GM21717 (cell line): ENCODE results near the gene PRELP.

Experiments
- ATAC-seq: cut with Tn5 transposase; IDR thresholded peaks from one replicate; pipeline ENCODE4 v1.9.1; 2021; ENCODE audit warnings: mild to moderate bottlenecking, moderate library complexity; ENCODE audit not compliant: unreplicated experiment

The PRELP gene

GRCh38 chr1:203521812-203522211, 46.2 kb downstream of the PRELP start:
- ATAC-seq: no peak

DNA sequence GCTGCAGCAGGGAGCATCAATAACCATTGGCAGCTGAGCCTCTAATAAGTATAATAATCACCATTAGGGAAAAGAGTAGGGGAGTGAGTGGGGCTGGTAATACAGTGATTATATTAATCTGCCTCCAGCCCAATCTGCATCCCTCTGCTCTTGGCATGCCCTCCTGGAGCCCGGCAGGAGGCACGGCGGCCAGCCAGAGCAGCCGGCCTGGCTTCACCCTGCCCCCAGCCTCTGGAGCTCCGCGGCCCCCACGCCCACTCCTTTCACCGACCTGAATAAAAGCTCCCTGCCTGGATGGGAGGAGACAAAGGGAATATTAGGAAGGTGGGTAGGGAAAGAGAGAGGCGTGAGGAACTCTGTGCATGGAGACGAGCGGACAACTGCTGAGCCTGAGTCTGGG, 46.6 kb downstream of the PRELP start:
- ATAC-seq: no peak

DNA sequence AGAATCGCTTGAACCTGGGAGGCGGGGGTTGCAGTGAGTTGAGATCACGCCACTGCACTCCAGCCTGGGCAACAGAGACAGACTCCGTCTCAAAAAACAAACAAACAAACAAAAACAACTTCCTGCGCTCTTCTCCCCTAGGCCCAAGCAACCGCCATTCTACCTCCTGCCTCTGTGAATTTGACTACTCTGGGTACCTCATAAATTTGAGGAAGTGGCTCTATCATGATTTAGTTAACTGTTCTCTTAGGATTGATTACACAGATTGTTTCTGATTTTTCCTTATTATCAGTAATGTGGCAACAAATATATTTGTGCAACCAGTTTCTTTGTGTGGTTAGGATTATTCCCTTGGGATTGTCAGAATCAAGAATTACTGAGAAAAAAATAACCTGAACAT, 48.1 kb downstream of the PRELP start:
- ATAC-seq: no peak

GRCh38 chr1:203524152-203524551, 48.5 kb downstream of the PRELP start:
- no peak for ATAC-seq

GRCh38 chr1:203524824-203525223, 49.2 kb downstream of the PRELP start:
- no peak for ATAC-seq

DNA sequence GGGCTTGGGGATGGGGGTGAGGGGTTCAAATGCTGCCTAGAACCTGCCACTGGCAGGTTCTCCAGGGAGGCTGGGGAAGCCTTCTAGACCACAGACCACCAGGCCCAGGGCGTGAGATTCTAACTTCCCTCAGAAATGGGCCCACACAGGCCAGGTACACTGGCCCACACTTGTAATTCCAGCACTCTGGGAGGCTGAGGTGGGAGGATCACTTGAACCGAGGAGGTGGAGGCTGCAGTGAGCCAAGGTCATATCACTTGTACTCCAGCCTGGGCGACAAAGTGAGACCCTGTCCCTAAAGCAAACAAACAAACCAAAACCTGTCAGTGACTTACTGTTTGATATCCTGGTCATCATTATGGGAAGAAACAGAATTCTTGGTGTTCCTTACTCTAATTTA, 50.1 kb downstream of the PRELP start:
- no peak for ATAC-seq

- no peak for ATAC-seq
These were observed 50.5 kb downstream of the PRELP start for GRCh38 chr1:203526130-203526529.

DNA sequence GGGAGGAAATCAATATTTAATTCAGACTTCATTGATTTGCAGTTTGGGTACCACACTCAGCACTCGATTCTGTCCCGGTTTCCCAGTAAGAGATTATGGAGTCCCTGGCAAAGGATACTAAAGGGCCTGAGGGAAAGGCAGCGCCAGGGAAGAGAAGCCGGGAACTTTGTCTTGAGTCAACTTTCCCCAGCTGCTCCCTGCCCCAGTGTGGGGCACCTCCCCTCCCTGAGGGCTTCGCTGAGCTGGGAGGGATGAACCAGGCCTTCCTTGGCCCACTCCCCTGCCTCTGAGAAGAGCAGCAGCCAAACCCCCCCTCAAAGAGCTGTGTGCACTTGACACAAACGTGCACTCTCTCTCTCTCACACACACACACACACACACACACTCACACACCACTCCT, 51.0 kb downstream of the PRELP start:
- ATAC-seq: no peak

- no peak for ATAC-seq
These were observed 51.4 kb downstream of the PRELP start for GRCh38 chr1:203527013-203527412.

GRCh38 chr1:203528063-203528462, 52.5 kb downstream of the PRELP start:
- ATAC-seq: no peak

DNA sequence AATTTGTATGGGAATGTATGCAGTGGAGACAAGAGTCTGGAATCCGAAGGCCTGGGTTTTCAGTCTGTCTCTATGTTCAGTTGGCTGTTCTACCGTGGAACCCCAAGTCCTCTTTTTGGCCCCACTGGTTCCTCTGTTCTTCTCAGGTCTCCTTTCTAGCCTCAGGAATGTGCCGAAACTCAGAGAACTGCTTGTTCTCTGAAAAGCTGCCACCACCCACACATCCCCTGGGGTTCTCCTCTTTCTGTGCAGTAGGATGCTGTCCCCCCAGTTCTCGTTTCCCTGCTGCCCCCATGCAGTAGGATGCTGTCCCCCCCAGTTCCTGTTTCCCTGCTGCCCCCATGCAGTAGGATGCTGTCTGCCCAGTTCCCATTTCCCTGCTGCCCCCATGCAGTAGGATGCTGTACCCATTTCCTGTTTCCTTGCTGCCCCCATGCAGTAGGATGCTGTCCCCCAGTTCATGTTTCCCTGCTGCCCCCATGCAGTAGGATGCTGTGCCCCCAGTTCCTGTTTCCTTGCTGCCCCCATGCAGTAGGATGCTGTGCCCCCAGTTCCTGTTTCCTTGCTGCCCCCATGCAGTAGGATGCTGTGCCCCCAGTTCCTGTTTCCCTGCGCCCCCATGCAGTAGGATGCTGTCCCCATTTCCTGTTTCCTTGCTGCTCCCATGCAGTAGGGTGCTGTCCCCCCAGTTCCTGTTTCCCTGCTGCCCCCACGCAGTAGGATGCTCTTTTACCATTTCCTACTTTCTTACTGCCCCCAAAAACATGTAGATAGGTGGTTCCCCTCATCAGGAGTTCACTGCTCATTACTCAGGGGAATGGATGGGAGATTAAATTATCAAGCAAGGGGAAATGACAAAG, 53.6 kb downstream of the PRELP start:
- ATAC-seq: no peak

DNA sequence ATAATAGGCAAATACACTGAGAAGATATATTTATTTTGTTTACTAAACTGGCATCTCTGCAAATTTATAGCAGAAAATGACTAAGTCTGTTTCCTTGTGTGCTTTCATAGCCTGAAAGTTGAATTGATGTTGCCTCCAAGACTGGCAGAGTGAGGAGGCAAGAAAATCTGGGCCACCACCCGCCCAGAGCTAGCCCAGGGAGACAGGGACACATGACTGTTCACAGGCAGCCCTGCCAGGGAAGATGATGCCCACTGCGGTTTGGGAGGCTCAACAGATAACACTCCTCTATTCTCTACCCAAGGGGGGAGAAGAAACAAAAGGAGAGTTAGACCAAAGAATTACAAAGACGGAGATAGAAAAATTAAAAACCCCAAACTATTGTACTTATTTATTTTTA, 55.5 kb downstream of the PRELP start:
- ATAC-seq: no peak

DNA sequence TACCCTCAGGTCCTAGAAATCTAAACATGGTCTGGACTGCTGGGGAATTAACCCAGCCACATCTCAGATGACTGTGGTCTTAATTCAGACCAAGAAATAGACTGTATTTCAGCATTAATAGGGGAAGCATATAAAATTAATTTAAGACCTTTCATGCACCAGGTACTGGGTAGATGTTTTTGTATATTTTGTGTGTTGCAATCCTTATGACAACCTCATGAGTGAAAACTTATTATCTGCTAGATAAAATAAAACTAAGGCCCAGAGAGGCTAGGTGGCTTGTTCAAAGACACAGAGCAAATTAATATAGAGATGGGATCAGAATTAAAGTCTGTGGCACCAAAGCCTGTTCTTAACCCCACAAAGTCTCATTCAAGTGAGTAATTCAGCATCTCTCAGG, 58.4 kb downstream of the PRELP start:
- no peak for ATAC-seq

- no peak for ATAC-seq
These were observed 58.9 kb downstream of the PRELP start for GRCh38 chr1:203534526-203534925.

DNA sequence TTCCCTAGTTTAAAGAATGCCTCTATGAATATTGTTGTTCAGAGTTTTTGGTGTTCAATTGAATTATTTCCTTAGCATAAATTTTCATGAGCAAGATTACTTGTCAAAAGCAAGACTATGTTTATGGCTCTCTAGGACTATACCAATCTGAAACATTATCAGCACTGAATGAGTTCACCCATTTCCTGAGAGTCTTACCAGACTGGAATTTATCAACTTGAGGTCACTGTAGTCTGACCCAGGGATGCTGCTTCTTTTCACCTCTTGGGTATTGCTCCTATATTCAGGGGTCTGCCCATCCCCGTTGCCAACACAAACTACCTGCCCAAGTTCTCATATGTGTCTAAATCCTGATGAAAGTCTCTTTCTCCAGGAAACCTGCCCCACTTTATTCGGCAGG, 61.0 kb downstream of the PRELP start:
- ATAC-seq: no peak

DNA sequence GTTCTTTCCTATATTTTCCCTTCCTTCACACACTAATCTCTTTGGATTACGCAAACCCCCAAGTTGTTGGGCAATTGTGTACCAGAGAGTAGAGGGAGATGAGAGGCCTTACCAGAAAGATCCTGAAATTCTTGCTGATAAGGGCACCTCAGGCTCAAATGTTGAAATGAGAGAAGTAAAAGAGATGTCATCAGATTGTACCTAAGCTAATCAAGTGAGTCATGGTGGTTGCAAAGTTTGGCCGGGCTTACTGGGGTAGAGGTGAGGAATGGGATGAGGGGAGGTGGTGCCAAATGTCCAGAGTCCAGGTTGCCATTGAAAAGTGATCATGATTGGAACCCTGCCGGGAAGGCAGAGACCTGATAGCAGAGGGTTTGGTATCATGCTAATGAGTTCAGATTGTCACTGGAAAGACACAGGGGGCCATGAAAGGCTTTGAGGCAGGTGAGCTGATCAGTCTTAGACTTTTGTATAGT, 61.4 kb downstream of the PRELP start:
- no peak for ATAC-seq

DNA sequence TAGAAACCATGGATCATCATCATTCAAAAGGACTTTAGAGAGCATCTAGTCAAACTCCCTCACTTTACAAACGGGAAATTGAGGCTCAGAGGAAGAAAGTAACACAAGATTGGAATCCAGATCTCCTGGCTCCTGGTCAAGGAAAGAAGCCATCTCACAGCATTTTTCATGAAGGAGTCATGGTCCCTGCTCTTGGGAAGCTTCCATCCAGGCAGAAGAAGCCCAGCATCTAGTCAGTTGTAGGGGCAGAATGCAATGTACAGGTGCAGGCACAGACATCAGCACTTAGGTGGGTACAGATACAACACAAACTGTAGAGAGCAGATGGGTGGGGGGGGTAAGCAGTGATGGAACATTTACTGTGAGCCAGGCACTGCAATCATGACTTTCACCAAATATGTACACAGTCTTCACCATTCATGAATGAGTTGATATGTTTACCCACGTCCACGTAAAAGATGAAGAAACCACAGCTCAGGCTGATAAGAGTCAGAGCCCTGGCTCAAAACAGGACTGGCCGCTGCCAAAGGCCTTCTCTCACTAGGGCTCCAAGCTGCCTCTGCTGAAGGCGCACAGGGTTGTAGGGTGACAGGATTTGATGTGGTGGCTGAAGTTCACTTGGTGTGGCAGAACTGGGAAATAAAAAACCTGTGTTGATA, 62.3 kb downstream of the PRELP start:
- ATAC-seq: no peak

GRCh38 chr1:203538726-203539125, 63.1 kb downstream of the PRELP start:
- no peak for ATAC-seq

DNA sequence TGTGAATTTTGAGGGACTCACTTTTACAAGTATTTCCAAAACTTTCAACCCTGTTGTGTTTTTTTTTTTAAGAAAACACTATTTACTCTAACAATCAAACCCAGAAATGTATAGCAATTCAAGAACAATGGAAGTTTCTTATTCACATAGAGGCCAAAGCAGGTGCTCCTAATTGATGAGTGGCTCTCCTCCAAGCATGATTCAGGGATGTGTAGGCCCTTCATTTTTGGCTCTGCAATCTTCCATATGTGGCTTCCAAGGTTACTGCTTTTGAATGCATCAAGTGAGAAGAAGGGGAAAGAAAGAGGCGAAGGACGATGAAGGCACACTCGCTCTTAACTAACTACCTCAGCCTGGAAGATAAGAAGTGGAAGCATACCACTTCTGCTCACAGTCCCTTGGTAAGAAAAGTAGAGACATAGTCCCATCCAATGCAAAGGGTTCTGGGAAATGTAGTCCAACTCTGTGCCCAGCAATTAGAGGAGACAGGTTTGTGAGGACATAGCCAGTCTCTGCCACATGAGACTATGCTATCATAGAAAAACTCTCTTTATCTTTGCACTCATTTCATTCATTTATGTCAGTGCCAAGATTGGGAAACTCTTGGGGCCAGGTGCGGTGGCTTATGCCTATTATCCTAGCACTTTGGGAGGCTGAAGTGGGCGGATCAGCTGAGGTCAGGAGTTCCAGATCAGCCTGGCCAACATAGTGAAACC, 64.4 kb downstream of the PRELP start:
- no peak for ATAC-seq
